Measurements from ENCODE around the gene KRTAP17-1.

The KRTAP17-1 gene

GRCh38 chr17:41334385-41335305 is 19.1 kb upstream of the KRTAP17-1 start:
- no peak for DNase-seq (ENCODE audit: low read depth, low spot score)
- H3K4me3 ChIP-seq (ENCODE audit: low read length) = no peak overlapping the region

- H3K4me3 ChIP-seq (ENCODE audit: low read length) = no peak overlapping the region
- DNase-seq (ENCODE audit: low read depth, low spot score) = no peak
Measured at GRCh38 chr17:41333836-41334235, 18.3 kb upstream of the KRTAP17-1 start.

GRCh38 chr17:41333098-41333497 is 17.6 kb upstream of the KRTAP17-1 start:
- H3K4me3 ChIP-seq (ENCODE audit: low read length) = no peak overlapping the region
- DNase-seq (ENCODE audit: low read depth, low spot score) = no peak

- DNase-seq (ENCODE audit: low read depth, low spot score) = no peak
Measured at GRCh38 chr17:41332239-41332638, 16.7 kb upstream of the KRTAP17-1 start.

GRCh38 chr17:41331606-41332005 is 16.1 kb upstream of the KRTAP17-1 start:
- no peak for DNase-seq (ENCODE audit: low read depth, low spot score)
- H3K4me3 ChIP-seq (ENCODE audit: low read length) = no peak overlapping the region

More at GRCh38 chr17:41332239-41332638, 16.7 kb upstream of the KRTAP17-1 start:
- no peak overlapping the region for H3K4me3 ChIP-seq (ENCODE audit: low read length)

GRCh38 chr17:41329279-41329948 is 13.9 kb upstream of the KRTAP17-1 start:
- H3K4me3 ChIP-seq (ENCODE audit: low read length) = no peak overlapping the region
- no peak for DNase-seq (ENCODE audit: low read depth, low spot score)

- DNase-seq (ENCODE audit: low read depth, low spot score) = no peak
Measured at GRCh38 chr17:41328207-41328606, 12.7 kb upstream of the KRTAP17-1 start.

GRCh38 chr17:41327411-41328120 is 12.1 kb upstream of the KRTAP17-1 start:
- no peak for DNase-seq (ENCODE audit: low read depth, low spot score)

More at GRCh38 chr17:41328207-41328606, 12.7 kb upstream of the KRTAP17-1 start:
- no peak overlapping the region for H3K4me3 ChIP-seq (ENCODE audit: low read length)

GRCh38 chr17:41326173-41327145 is 10.9 kb upstream of the KRTAP17-1 start:
- DNase-seq (ENCODE audit: low read depth, low spot score) = peak; percentile 23
- no peak overlapping the region for H3K4me3 ChIP-seq (ENCODE audit: low read length)

More at GRCh38 chr17:41327411-41328120, 12.1 kb upstream of the KRTAP17-1 start:
- no peak overlapping the region for H3K4me3 ChIP-seq (ENCODE audit: low read length)

GRCh38 chr17:41325611-41326010 is 10.1 kb upstream of the KRTAP17-1 start:
- no peak overlapping the region for H3K4me3 ChIP-seq (ENCODE audit: low read length)
- DNase-seq (ENCODE audit: low read depth, low spot score) = no peak

- DNase-seq (ENCODE audit: low read depth, low spot score) = no peak
- no peak overlapping the region for H3K4me3 ChIP-seq (ENCODE audit: low read length)
Measured at GRCh38 chr17:41325126-41325525, 9.6 kb upstream of the KRTAP17-1 start.

GRCh38 chr17:41324180-41325075 is 8.9 kb upstream of the KRTAP17-1 start:
- DNase-seq (ENCODE audit: low read depth, low spot score) = no peak
- H3K4me3 ChIP-seq (ENCODE audit: low read length) = no peak overlapping the region

GRCh38 chr17:41322903-41323895 is 7.7 kb upstream of the KRTAP17-1 start:
- DNase-seq (ENCODE audit: low read depth, low spot score) = no peak
- H3K4me3 ChIP-seq (ENCODE audit: low read length) = no peak overlapping the region

GRCh38 chr17:41322094-41322902 is 6.8 kb upstream of the KRTAP17-1 start:
- H3K4me3 ChIP-seq (ENCODE audit: low read length) = no peak overlapping the region
- peak; percentile 59 for DNase-seq (ENCODE audit: low read depth, low spot score)

GRCh38 chr17:41318231-41318630 is 2.7 kb upstream of the KRTAP17-1 start:
- no peak for DNase-seq (ENCODE audit: low read depth, low spot score)
- no peak overlapping the region for H3K4me3 ChIP-seq (ENCODE audit: low read length)
